ENCODE results near the gene BCAS1. TPM values are rescaled to one million over a fixed set of nuclear protein-coding genes. Genes with fewer than 3 reads are reported as not detected.

The BCAS1 gene
- total RNA-seq, 4 donors from 2014 or later: 0.35 to 1.0 TPM; not detected in 2

DNA sequence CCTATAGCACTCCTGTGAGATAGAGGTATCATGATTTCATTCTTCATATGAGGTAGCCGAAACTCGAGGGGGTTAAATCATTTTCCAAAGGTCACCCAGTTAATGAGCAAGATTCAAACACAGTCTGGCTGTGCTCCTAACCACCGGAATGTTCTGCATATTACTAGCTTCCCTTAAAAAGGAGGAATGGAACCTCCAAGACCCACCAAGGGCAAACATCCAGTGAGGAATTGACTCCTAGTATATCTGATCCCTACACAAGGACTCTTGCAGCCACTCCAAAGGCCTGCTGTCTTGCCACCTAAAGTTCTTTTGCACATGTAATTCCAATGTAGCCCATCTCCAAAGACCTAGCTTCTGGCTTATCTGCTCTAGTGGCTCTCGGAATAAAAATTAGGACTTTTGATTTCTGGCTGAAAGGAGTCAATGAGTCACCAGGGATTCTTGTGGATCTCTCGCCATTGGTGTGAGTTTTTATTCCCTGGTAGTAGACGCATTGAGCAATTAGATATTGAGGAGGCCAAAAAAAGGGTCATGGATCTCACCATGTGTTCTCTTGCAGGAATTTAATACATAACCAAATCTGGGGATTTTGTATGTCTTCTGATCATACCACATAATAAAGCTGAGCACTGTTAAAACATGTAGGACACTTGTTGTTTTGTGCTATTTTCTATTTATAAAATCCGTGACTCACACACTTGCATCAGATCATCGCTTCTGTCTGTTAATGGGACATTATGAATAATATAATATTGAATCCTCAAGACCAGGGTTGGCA is 9.1 kb downstream of the BCAS1 start:
- Histone ChIP-seq H3K4me3 (no peak overlapping the region), H3K27ac (peak overlapping the region in 3 of 4 donors; percentile 28 to 45 (median 33)), H3K36me3 (no peaks in the 10 kb centered on the region), H3K27me3 (peaks cover 8% of the 10 kb centered on the region), H3K4me1 (peaks cover 0 to 21% (median 5%) of the 10 kb centered on the region in 3 donors), H3K9me3 (no peaks in the 10 kb centered on the region)
- no peak for TF ChIP-seq EP300 (IDR thresholded peaks at IDR 0.05)
- TF ChIP-seq POLR2AphosphoS5 (IDR thresholded peaks at IDR 0.05): no peak
- TF ChIP-seq, protein P1, sequence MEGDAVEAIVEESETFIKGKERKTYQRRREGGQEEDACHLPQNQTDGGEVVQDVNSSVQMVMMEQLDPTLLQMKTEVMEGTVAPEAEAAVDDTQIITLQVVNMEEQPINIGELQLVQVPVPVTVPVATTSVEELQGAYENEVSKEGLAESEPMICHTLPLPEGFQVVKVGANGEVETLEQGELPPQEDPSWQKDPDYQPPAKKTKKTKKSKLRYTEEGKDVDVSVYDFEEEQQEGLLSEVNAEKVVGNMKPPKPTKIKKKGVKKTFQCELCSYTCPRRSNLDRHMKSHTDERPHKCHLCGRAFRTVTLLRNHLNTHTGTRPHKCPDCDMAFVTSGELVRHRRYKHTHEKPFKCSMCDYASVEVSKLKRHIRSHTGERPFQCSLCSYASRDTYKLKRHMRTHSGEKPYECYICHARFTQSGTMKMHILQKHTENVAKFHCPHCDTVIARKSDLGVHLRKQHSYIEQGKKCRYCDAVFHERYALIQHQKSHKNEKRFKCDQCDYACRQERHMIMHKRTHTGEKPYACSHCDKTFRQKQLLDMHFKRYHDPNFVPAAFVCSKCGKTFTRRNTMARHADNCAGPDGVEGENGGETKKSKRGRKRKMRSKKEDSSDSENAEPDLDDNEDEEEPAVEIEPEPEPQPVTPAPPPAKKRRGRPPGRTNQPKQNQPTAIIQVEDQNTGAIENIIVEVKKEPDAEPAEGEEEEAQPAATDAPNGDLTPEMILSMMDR (IDR thresholded peaks at IDR 0.05): no peak
- TF ChIP-seq POLR2A (IDR thresholded peaks at IDR 0.05): no peak
- ATAC-seq: peak; percentile 71
- 74% methylated on average over 4 to 8 of the region's 8 CpGs for WGBS, 2 donors (ENCODE audit: low coverage in 1 of 2)

DNA sequence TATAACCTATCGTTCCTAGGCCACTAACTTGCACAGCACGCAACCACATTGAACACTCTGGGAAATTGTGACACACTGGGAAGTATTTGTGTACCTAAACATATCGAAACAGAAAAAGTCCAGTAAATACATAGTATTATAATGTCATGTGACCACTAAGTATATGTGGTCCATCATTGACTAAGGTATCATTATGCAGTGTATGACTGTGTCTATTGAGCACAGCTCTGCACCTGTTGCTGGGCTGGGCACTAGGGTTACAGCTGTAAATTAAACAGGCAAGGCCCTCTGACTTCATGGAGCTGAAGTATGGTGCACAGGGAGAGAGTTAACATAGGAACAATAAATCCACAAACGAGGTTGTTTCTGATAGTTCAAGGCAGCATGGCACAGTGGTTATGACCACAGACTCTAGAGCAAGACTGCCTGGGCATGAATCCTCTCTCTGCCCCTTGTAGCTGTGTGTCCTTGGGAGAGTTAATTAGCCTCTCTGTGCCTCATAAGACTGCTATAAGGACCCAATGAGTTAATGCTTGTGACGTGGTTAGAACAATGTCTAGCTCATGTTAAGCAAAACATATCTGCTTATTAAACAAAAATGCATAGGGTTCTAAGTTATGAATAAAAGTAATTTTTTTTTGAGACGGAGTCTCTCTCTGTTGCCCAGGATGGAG is 10.6 kb downstream of the BCAS1 start:
- Histone ChIP-seq H3K27me3 (no peaks in the 10 kb centered on the region), H3K36me3 (no peaks in the 10 kb centered on the region), H3K27ac (no peak overlapping the region), H3K4me3 (no peak overlapping the region), H3K4me1 (peaks cover 0 to 21% (median 5%) of the 10 kb centered on the region in 3 donors), H3K9me3 (no peaks in the 10 kb centered on the region)
- TF ChIP-seq EP300 (IDR thresholded peaks at IDR 0.05) (no peak), POLR2AphosphoS5 (IDR thresholded peaks at IDR 0.05) (no peak), POLR2A (IDR thresholded peaks at IDR 0.05) (no peak)
- TF ChIP-seq, protein P1 (IDR thresholded peaks at IDR 0.05): no peak
- 90% methylated on average over 4 to 6 of the region's 6 CpGs for WGBS, 2 donors (ENCODE audit: low coverage in 1 of 2)
- no peak for ATAC-seq

- peaks cover 0 to 21% (median 5%) of the 10 kb centered on the region in 3 donors for H3K4me1 ChIP-seq
- H3K9me3 ChIP-seq: no peaks in the 10 kb centered on the region
- no peaks in the 10 kb centered on the region for H3K27me3 ChIP-seq
- WGBS, 2 donors (ENCODE audit: low coverage in 1 of 2): 75 to 82% methylated on average over 10 to 12 of the region's 16 CpGs
- ATAC-seq: no peak
- no peaks in the 10 kb centered on the region for H3K36me3 ChIP-seq
- TF ChIP-seq POLR2A (IDR thresholded peaks at IDR 0.05) (no peak), POLR2AphosphoS5 (IDR thresholded peaks at IDR 0.05) (no peak)
- TF ChIP-seq, protein P1 (IDR thresholded peaks at IDR 0.05): no peak
- H3K4me3 ChIP-seq: no peak overlapping the region
- H3K27ac ChIP-seq: no peak overlapping the region
Measured at GRCh38 chr20:54058420-54059139, 11.8 kb downstream of the BCAS1 start.

GRCh38 chr20:54056762-54057639 is 13.4 kb downstream of the BCAS1 start:
- TF ChIP-seq POLR2AphosphoS5 (IDR thresholded peaks at IDR 0.05) (no peak), EP300 (IDR thresholded peaks at IDR 0.05) (no peak), POLR2A (IDR thresholded peaks at IDR 0.05) (no peak)
- TF ChIP-seq, protein P1 (IDR thresholded peaks at IDR 0.05): no peak
- no peaks in the 10 kb centered on the region for H3K36me3 ChIP-seq
- H3K9me3 ChIP-seq: no peaks in the 10 kb centered on the region
- peaks cover 0 to 8% (median 3%) of the 10 kb centered on the region in 3 donors for H3K4me1 ChIP-seq
- no peaks in the 10 kb centered on the region for H3K27me3 ChIP-seq
- no peak overlapping the region for H3K4me3 ChIP-seq
- no peak for ATAC-seq
- no peak overlapping the region for H3K27ac ChIP-seq
- 75 to 85% methylated on average over 3 of the region's 3 CpGs for WGBS, 2 donors (ENCODE audit: low coverage in 1 of 2)
